H1 (cell line): ENCODE measurements around the gene ADD1.

Experiments
- CEBPB ChIP-seq: IDR thresholded peaks from 2 replicates; pipeline ENCODE4 v1.6.1; 2012; ENCODE audit warnings: low read depth, low read length
- CTCF ChIP-seq, 3 experiments: IDR thresholded peaks; 1 replicate in 2 of 3; 2 replicates in 1 of 3; pipeline versions ENCODE4 v1.5.1 to v1.6.1; 2011; ENCODE audit warnings: low read length in 3 of 3, mild to moderate bottlenecking in 3 of 3, inconsistent platforms in 2 of 3, low read depth in 1 of 3, moderate library complexity in 1 of 3; ENCODE audit not compliant: insufficient read depth in 1 of 3; ENCODE audit errors: control extremely low read depth in 1 of 3
- EP300 ChIP-seq, 2 experiments: IDR thresholded peaks; 1 replicate in 1 of 2; 2 replicates in 1 of 2; pipeline ENCODE4 v1.6.1; 2011 to 2012; ENCODE audit warnings: low read depth in 2 of 2, low read length in 2 of 2, mild to moderate bottlenecking in 2 of 2, borderline replicate concordance in 1 of 2, inconsistent platforms in 1 of 2, moderate library complexity in 1 of 2
- GABPA ChIP-seq: IDR thresholded peaks from 2 replicates; pipeline ENCODE4 v1.6.1; 2011; ENCODE audit warnings: mild to moderate bottlenecking, low read length, moderate library complexity, borderline replicate concordance; ENCODE audit not compliant: insufficient read depth
- PHF8 ChIP-seq: fragments of 200-600 bp; sonication (generic); conservative IDR thresholded peaks from 2 replicates; pipeline ENCODE4 v1.7.1; 2012; ENCODE audit warnings: low read depth, mild to moderate bottlenecking, inconsistent platforms, low read length, moderate library complexity
- POLR2A ChIP-seq, 2 experiments: IDR thresholded peaks; 1 replicate in 1 of 2; 2 replicates in 1 of 2; pipeline ENCODE4 v1.6.1; 2011; ENCODE audit warnings: low read depth in 2 of 2, low read length in 2 of 2, mild to moderate bottlenecking in 2 of 2; ENCODE audit errors: control extremely low read depth in 1 of 2
- RXRA ChIP-seq: IDR thresholded peaks from 2 replicates; pipeline ENCODE4 v1.6.1; 2011; ENCODE audit warnings: low read depth, mild to moderate bottlenecking, low read length, moderate library complexity; ENCODE audit not compliant: insufficient read depth
- SIN3A ChIP-seq, 2 experiments: IDR thresholded peaks in 1 of 2; conservative IDR thresholded peaks in 1 of 2; 2 replicates each; pipeline ENCODE4 v1.6.1; 2011 to 2012; ENCODE audit warnings: low read length in 2 of 2, improper control_type of control experiment in 1 of 2, low read depth in 1 of 2, mild to moderate bottlenecking in 1 of 2
- SIRT6 ChIP-seq: IDR thresholded peaks from one replicate; pipeline ENCODE4 v1.7.1; 2012; ENCODE audit warnings: low read length, inconsistent platforms
- TAF1 ChIP-seq: IDR thresholded peaks from 2 replicates; pipeline ENCODE4 v1.6.1; 2011; ENCODE audit warnings: mild to moderate bottlenecking, low read depth, low read length
- TEAD4 ChIP-seq: IDR thresholded peaks from 2 replicates; pipeline ENCODE4 v1.6.1; 2012; ENCODE audit warnings: low read depth, low read length, inconsistent platforms, mixed read lengths
- ZNF274 ChIP-seq: IDR thresholded peaks from 2 replicates; pipeline ENCODE4 v1.7.0; 2012; ENCODE audit warnings: low read length, borderline replicate concordance; ENCODE audit errors: extremely low read depth

DNA sequence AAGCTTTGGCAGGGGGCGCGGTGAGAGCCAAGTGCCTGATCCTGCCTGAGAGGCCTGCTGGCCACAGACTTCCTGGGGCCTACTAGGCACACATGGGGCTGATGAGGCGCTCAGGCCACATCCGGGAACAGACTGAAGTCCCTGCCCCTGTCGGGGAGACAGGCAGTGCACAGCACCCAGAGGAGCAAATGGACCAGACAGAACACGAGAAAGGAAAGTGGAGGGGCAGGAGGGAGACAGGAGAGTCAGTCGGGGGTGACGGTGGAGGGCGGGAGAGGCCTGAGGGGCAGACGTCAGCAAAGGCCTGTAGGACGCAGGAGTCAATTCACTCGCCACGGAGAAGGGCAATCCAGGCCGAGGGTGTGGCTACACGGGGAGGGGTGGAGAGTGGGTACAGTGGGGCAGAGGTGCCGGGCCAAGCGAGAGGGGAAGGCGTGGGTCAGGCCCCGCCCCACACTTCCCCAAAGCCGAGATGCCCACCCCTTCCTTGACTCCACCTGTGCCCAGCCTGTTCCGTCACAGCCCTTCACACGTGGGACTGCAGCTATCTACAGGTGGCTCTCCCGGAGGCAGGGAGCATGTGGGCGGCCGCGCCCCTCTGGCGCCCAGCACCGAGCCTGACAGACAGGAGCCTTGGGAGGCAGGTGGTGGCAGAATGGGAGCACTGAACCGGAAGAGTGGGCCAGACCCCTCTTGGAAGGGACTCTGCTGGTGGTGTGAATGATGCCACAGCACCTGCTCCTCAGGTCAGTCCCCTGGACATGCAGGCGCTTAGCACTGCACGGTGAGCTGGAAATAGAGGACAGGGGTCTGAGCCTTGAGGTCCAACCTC, 99.1 kb downstream of the ADD1 start:
- TF ChIP-seq CTCF (IDR thresholded peaks at IDR 0.05; ENCODE audit: control extremely low read depth in 1 of 3, insufficient read depth in 1 of 3, low read depth in 1 of 3, low read length in 3 of 3), result no peak
- TF ChIP-seq PHF8, result no peak
- TF ChIP-seq SIRT6, result no peak
- no peak for TF ChIP-seq GABPA
- no peak for TF ChIP-seq EP300 (IDR thresholded peaks at IDR 0.05; ENCODE audit: borderline replicate concordance in 1 of 2, low read depth in 2 of 2, low read length in 2 of 2)
- TF ChIP-seq TEAD4, result no peak
- no peak; a peak in 2 of 3 replicates for TF ChIP-seq POLR2A (IDR thresholded peaks at IDR 0.05; ENCODE audit: control extremely low read depth in 1 of 2, low read depth in 2 of 2, low read length in 2 of 2)
- TF ChIP-seq RXRA, result no peak
- no peak for TF ChIP-seq TAF1
- no peak for TF ChIP-seq ZNF274
- no peak for TF ChIP-seq SIN3A (conservative IDR thresholded peaks at IDR 0.05 in 1 of 2, IDR thresholded peaks at IDR 0.05 in 1 of 2; ENCODE audit: low read depth in 1 of 2, low read length in 2 of 2)
- no peak for TF ChIP-seq CEBPB
